IMR-90 (cell line): ENCODE measurements around the gene PTPRN2. TPM values are rescaled to one million over a fixed set of nuclear protein-coding genes. Genes with fewer than 3 reads are reported as not detected.

Experiments used
- ATAC-seq: fragments of 200-7000 bp; cut with Tn5 transposase; 2 replicates; pipeline ENCODE4 v1.9.1; 2020; ENCODE audit warnings: low read depth, mild to moderate bottlenecking, moderate library complexity
- BruUV-seq: library from RNA; stranded (reverse); fragments of 400-500 nt; replicated peaks from 2 replicates; lab custom pipeline; 2021; lab: Mats Ljungman, UMichigan
- CTCF ChIA-PET: fragments of 300-600 bp; formaldehyde crosslinking; extraction: SDS; loops from one replicate; lab custom pipeline; 2021; ENCODE audit warnings: antibody characterized with exemption; lab: Yijun Ruan, JAX
- POLR2A ChIA-PET: fragments of 300-600 bp; sonication (Branson Sonifier 250); formaldehyde crosslinking; loops from one replicate; lab custom pipeline; 2022; ENCODE audit warnings: antibody characterized with exemption; ENCODE audit not compliant: unreplicated experiment; lab: Charles Lee
- DNase-seq: peaks from one replicate; pipeline ENCODE4 v3.0.0; 2013
- H2AFZ ChIP-seq: replicated peaks from 2 replicates; pipeline ENCODE3; 2013; ENCODE audit warnings: low read length, mild to moderate bottlenecking; ENCODE audit not compliant: poor library complexity
- H2AK5ac ChIP-seq: 2 replicates; pipeline ENCODE4 v1.6.1; 2013; ENCODE audit warnings: low read depth, low read length, inconsistent platforms
- H2AK9ac ChIP-seq: replicated peaks from 2 replicates; pipeline ENCODE3; 2013; ENCODE audit warnings: mild to moderate bottlenecking, low read depth, low read length, moderate library complexity; ENCODE audit not compliant: poor library complexity
- H2BK120ac ChIP-seq: 2 replicates; pipeline ENCODE4 v1.6.1; 2013; ENCODE audit warnings: low read depth, low read length, inconsistent platforms
- H2BK15ac ChIP-seq: 3 replicates; pipeline ENCODE4 v1.6.1; 2013; ENCODE audit warnings: low read depth, low read length, inconsistent platforms
- H2BK20ac ChIP-seq: 2 replicates; pipeline ENCODE4 v1.6.1; 2013; ENCODE audit warnings: low read depth, mild to moderate bottlenecking, inconsistent platforms, low read length, moderate library complexity
- H2BK5ac ChIP-seq: 2 replicates; pipeline ENCODE4 v1.6.1; 2013; ENCODE audit warnings: mild to moderate bottlenecking, low read depth, low read length, inconsistent platforms; ENCODE audit not compliant: poor library complexity, severe bottlenecking
- H3K14ac ChIP-seq: replicated peaks from 2 replicates; pipeline ENCODE4 v1.6.1; 2013; ENCODE audit warnings: low read depth, low read length, inconsistent platforms
- H3K18ac ChIP-seq: 2 replicates; pipeline ENCODE4 v1.6.1; 2013; ENCODE audit warnings: low read depth, low read length, control low read depth
- H3K23ac ChIP-seq: 2 replicates; pipeline ENCODE4 v1.6.1; 2013; ENCODE audit warnings: low read depth, low read length, inconsistent platforms
- H3K27ac ChIP-seq: 2 replicates; pipeline ENCODE4 v1.5.1; 2013; ENCODE audit warnings: mild to moderate bottlenecking, control low read depth, low read length; ENCODE audit not compliant: insufficient read depth
- H3K27me3 ChIP-seq: 2 replicates; pipeline ENCODE4 v1.6.1; 2013; ENCODE audit warnings: low read length; ENCODE audit not compliant: control insufficient read depth, insufficient read depth
- H3K36me3 ChIP-seq: 2 replicates; pipeline ENCODE4 v1.6.1; 2013; ENCODE audit warnings: low read length, mixed read lengths; ENCODE audit not compliant: control insufficient read depth, insufficient read depth
- H3K4ac ChIP-seq: 2 replicates; pipeline ENCODE4 v1.6.1; 2013; ENCODE audit warnings: low read depth, low read length, inconsistent platforms
- H3K4me1 ChIP-seq: 2 replicates; pipeline ENCODE4 v1.6.1; 2013; ENCODE audit warnings: low read length, mixed read lengths; ENCODE audit not compliant: control insufficient read depth, insufficient read depth
- H3K4me2 ChIP-seq: 2 replicates; pipeline ENCODE4 v1.6.1; 2013; ENCODE audit warnings: low read depth, mild to moderate bottlenecking, control low read depth, low read length, moderate library complexity
- H3K4me3 ChIP-seq: 2 replicates; pipeline ENCODE4 v1.5.1; 2013; ENCODE audit warnings: low read depth, mild to moderate bottlenecking, control low read depth, low read length, moderate library complexity; ENCODE audit not compliant: insufficient read depth
- H3K56ac ChIP-seq: 2 replicates; pipeline ENCODE4 v1.6.1; 2013; ENCODE audit warnings: low read length, inconsistent platforms; ENCODE audit not compliant: insufficient read depth; ENCODE audit errors: extremely low read depth
- H3K79me1 ChIP-seq, 2 experiments: 2 replicates each; pipeline ENCODE4 v1.6.1; 2013; ENCODE audit warnings: low read length in 2 of 2, inconsistent platforms in 1 of 2, low read depth in 1 of 2
- H3K9ac ChIP-seq: 2 replicates; pipeline ENCODE4 v1.6.1; 2013; ENCODE audit warnings: low read depth, low read length, control low read depth
- H3K9me1 ChIP-seq: 2 replicates; pipeline ENCODE4 v1.6.1; 2013; ENCODE audit warnings: low read length, inconsistent platforms; ENCODE audit not compliant: insufficient read depth
- H3K9me3 ChIP-seq: 2 replicates; pipeline ENCODE4 v1.6.1; 2013; ENCODE audit warnings: low read length; ENCODE audit not compliant: control insufficient read depth, insufficient read depth
- H4K20me1 ChIP-seq: 2 replicates; pipeline ENCODE4 v1.6.1; 2013; ENCODE audit warnings: low read length, inconsistent platforms; ENCODE audit not compliant: insufficient read depth
- H4K5ac ChIP-seq: 2 replicates; pipeline ENCODE4 v1.6.1; 2013; ENCODE audit warnings: mild to moderate bottlenecking, low read depth, low read length, control low read depth
- H4K8ac ChIP-seq, 2 experiments: 2 replicates each; pipeline ENCODE4 v1.6.1; 2013; ENCODE audit warnings: low read depth in 2 of 2, low read length in 2 of 2, control low read depth in 1 of 2, inconsistent platforms in 1 of 2
- H4K91ac ChIP-seq: 2 replicates; pipeline ENCODE4 v1.6.1; 2013; ENCODE audit warnings: low read depth, low read length, inconsistent platforms; ENCODE audit not compliant: insufficient read depth
- CEBPB ChIP-seq: IDR thresholded peaks from 2 replicates; pipeline ENCODE4 v1.6.1; 2012; ENCODE audit warnings: low read depth, low read length, improper control_type of control experiment
- CHD1 ChIP-seq: IDR thresholded peaks from 2 replicates; pipeline ENCODE4 v1.6.1; 2012; ENCODE audit warnings: low read depth, low read length, improper control_type of control experiment
- NFE2L2 ChIP-seq: fragments of 150-350 bp; IDR thresholded peaks from 2 replicates; pipeline ENCODE4 v1.6.1; 2016; ENCODE audit warnings: low read depth, mild to moderate bottlenecking, low read length
- SMC3 ChIP-seq: fragments of 150-350 bp; IDR thresholded peaks from 2 replicates; pipeline ENCODE4 v1.6.1; 2016; ENCODE audit warnings: low read depth, mild to moderate bottlenecking, antibody characterized with exemption, low read length, moderate library complexity
- WGBS, 2 experiments: methylation state at CpG; one replicate each; pipeline versions ENCODE4 v1.1.5 to v1.1.7; 2013; ENCODE audit warnings: missing lambda C conversion rate in 2 of 2; ENCODE audit not compliant: insufficient read length in 1 of 2; ENCODE audit errors: extremely low coverage in 2 of 2; 5-methylcytosine and 5-hydroxymethylcytosine counted together
- dilution Hi-C: fragments of 300-500 bp; cut with HindIII; formaldehyde crosslinking; loops from one replicate; pipeline ENCODE4 v1.14.3; 2018; ENCODE audit warnings: low sequenced_read_pairs; ENCODE audit not compliant: unreplicated experiment
- in situ Hi-C: fragments of 300-500 bp; cut with MboI; formaldehyde crosslinking; loops from 3 replicates; pipeline ENCODE4 v1.14.3; 2019; ENCODE audit warnings: low sequenced_read_pairs, inconsistent platforms, mixed read lengths
- intact Hi-C: fragments of 100-400 bp; cut with micrococcal nuclease; formaldehyde crosslinking; loops from 2 replicates; pipeline ENCODE4 v1.10.0; 2022
- polyA plus RNA-seq, 3 experiments: library from polyadenylated mRNA; depleted of rRNA; stranded (reverse); fragments of >200 nt; gene quantifications; 2 replicates each; pipeline ENCODE4 v1.2.3, GENCODE V29; 2012; ENCODE audit warnings: low replicate concordance in 1 of 3
- total RNA-seq: library from RNA; depleted of rRNA; stranded (reverse); fragments of >200 nt; gene quantifications from 2 replicates; pipeline ENCODE4 v1.2.3, GENCODE V29; 2012

PTPRN2 gene
- total and polyA plus RNA-seq, 2 of the 4 experiments (the other 2 are of a cell fraction) = 0.03 TPM; not detected in 1

DNA sequence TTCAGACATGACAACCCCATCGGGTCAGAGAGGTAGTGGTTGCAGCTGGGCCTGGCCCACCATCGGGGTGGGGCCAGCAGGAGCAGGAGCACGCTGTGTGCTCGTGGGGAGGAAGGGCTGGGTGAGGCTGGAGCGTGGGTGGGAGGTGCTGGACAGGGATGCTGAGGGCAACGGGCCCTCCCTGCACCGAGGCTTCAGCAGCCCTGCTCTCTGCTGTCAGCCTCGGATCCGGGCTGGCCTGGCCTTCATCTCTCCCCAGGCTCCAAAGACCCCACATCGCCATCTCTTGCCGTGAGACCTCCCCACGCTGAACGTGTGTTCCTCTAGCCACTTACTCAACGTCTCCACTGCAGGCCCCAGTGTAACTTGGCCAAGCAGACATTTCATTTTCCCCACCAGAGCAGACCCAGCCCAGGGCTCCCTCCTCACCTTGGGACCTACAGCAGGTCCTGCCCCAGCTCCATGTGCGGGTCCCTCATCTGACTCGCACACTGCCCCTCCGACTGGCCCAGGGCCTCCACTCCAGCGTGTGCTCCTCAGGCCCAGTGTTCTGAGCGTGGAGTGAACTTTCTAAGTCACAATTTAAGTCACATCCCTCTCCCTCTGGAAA is 788.4 kb downstream of the PTPRN2 start:
- no peak overlapping the region for H4K5ac ChIP-seq
- ATAC-seq (no peak), DNase-seq (no peak)
- H3K56ac ChIP-seq = no peak overlapping the region
- no peak overlapping the region for H2AK9ac ChIP-seq
- H2BK15ac ChIP-seq = no peak overlapping the region
- H4K91ac ChIP-seq = no peak overlapping the region
- no peak overlapping the region for H2AK5ac ChIP-seq
- peaks cover 57% of the 10 kb centered on the region for H3K9me3 ChIP-seq
- no peaks in the 10 kb centered on the region for H3K4me1 ChIP-seq
- no peak overlapping the region for H2AFZ ChIP-seq
- H2BK20ac ChIP-seq = no peak overlapping the region
- H2BK5ac ChIP-seq = no peak overlapping the region
- no peaks in the 10 kb centered on the region for H3K9me1 ChIP-seq
- H3K9ac ChIP-seq = no peak overlapping the region
- H3K4me2 ChIP-seq = no peak overlapping the region
- H3K23ac ChIP-seq = no peak overlapping the region
- H3K27me3 ChIP-seq = no peaks in the 10 kb centered on the region
- H4K20me1 ChIP-seq = no peaks in the 10 kb centered on the region
- intact Hi-C loops = no loop called here
- CTCF ChIA-PET = no interaction called here
- WGBS, 2 experiments = 67% methylated on average over 10 of the region's 19 CpGs; no CpG with 5 or more reads in 1 of the 2 experiments
- POLR2A ChIA-PET = no interaction called here
- dilution Hi-C loops = no loop called here
- no peak overlapping the region for H2BK120ac ChIP-seq
- no peak overlapping the region for H3K27ac ChIP-seq
- no peak overlapping the region for H3K18ac ChIP-seq
- H3K79me1 ChIP-seq = no peaks in the 10 kb centered on the region
- BruUV-seq = no TSS peak
- in situ Hi-C loops = no loop called here
- H3K4me3 ChIP-seq = no peak overlapping the region
- no peak overlapping the region for H4K8ac ChIP-seq
- TF ChIP-seq SMC3 = no peak
- TF ChIP-seq CEBPB = no peak
- TF ChIP-seq CHD1 = no peak
- no peak for TF ChIP-seq NFE2L2
- no peak overlapping the region for H3K14ac ChIP-seq
- no peaks in the 10 kb centered on the region for H3K36me3 ChIP-seq
- H3K4ac ChIP-seq = no peak overlapping the region
